Measurements from ENCODE around the gene SIVA1.

SIVA1 gene

GRCh38 chr14:104778694-104779331 lies 25.9 kb downstream of the SIVA1 start:
- Histone ChIP-seq H3K9ac (ENCODE audit: low read depth, low read length) (no peak overlapping the region), H3K36me3 (ENCODE audit: insufficient read depth, low read depth, low read length) (no peaks in the 10 kb centered on the region)

GRCh38 chr14:104779776-104780512 lies 27.0 kb downstream of the SIVA1 start:
- Histone ChIP-seq H3K4me1 (ENCODE audit: insufficient read depth, low read length) (no peaks in the 10 kb centered on the region), H3K9me3 (ENCODE audit: insufficient read depth, low read depth, low read length) (no peaks in the 10 kb centered on the region), H3K4me3 (ENCODE audit: low read length) (no peak overlapping the region), H3K27ac (ENCODE audit: low read length) (no peak overlapping the region), H3K9ac (ENCODE audit: low read depth, low read length) (no peak overlapping the region), H3K27me3 (ENCODE audit: insufficient read depth, low read length) (no peaks in the 10 kb centered on the region), H3K36me3 (ENCODE audit: insufficient read depth, low read depth, low read length) (no peaks in the 10 kb centered on the region)

More at GRCh38 chr14:104778694-104779331, 25.9 kb downstream of the SIVA1 start:
- H3K9me3 ChIP-seq (ENCODE audit: insufficient read depth, low read depth, low read length), result no peaks in the 10 kb centered on the region
- no peaks in the 10 kb centered on the region for H3K4me1 ChIP-seq (ENCODE audit: insufficient read depth, low read length)
- H3K4me3 ChIP-seq (ENCODE audit: low read length), result no peak overlapping the region
- H3K27me3 ChIP-seq (ENCODE audit: insufficient read depth, low read length), result no peaks in the 10 kb centered on the region
- no peak overlapping the region for H3K27ac ChIP-seq (ENCODE audit: low read length)

GRCh38 chr14:104780513-104781030 lies 27.6 kb downstream of the SIVA1 start:
- Histone ChIP-seq H3K9me3 (ENCODE audit: insufficient read depth, low read depth, low read length) (no peaks in the 10 kb centered on the region), H3K9ac (ENCODE audit: low read depth, low read length) (no peak overlapping the region), H3K36me3 (ENCODE audit: insufficient read depth, low read depth, low read length) (no peaks in the 10 kb centered on the region), H3K27ac (ENCODE audit: low read length) (no peak overlapping the region), H3K4me3 (ENCODE audit: low read length) (no peak overlapping the region), H3K4me1 (ENCODE audit: insufficient read depth, low read length) (no peaks in the 10 kb centered on the region), H3K27me3 (ENCODE audit: insufficient read depth, low read length) (no peaks in the 10 kb centered on the region)

- no peak overlapping the region for H3K4me3 ChIP-seq (ENCODE audit: low read length)
- no peak overlapping the region for H3K9ac ChIP-seq (ENCODE audit: low read depth, low read length)
- no peaks in the 10 kb centered on the region for H3K9me3 ChIP-seq (ENCODE audit: insufficient read depth, low read depth, low read length)
- no peak overlapping the region for H3K27ac ChIP-seq (ENCODE audit: low read length)
- H3K36me3 ChIP-seq (ENCODE audit: insufficient read depth, low read depth, low read length), result no peaks in the 10 kb centered on the region
- no peaks in the 10 kb centered on the region for H3K4me1 ChIP-seq (ENCODE audit: insufficient read depth, low read length)
- no peaks in the 10 kb centered on the region for H3K27me3 ChIP-seq (ENCODE audit: insufficient read depth, low read length)
Measured at GRCh38 chr14:104781271-104782077, 28.5 kb downstream of the SIVA1 start.

- no peak overlapping the region for H3K9ac ChIP-seq (ENCODE audit: low read depth, low read length)
- no peaks in the 10 kb centered on the region for H3K36me3 ChIP-seq (ENCODE audit: insufficient read depth, low read depth, low read length)
- no peaks in the 10 kb centered on the region for H3K4me1 ChIP-seq (ENCODE audit: insufficient read depth, low read length)
Measured at GRCh38 chr14:104782086-104782807, 29.3 kb downstream of the SIVA1 start.

GRCh38 chr14:104782808-104783139 lies 29.8 kb downstream of the SIVA1 start:
- Histone ChIP-seq H3K4me3 (ENCODE audit: low read length) (no peak overlapping the region), H3K36me3 (ENCODE audit: insufficient read depth, low read depth, low read length) (no peaks in the 10 kb centered on the region)

More at GRCh38 chr14:104782086-104782807, 29.3 kb downstream of the SIVA1 start:
- Histone ChIP-seq H3K9me3 (ENCODE audit: insufficient read depth, low read depth, low read length) (no peaks in the 10 kb centered on the region), H3K27me3 (ENCODE audit: insufficient read depth, low read length) (no peaks in the 10 kb centered on the region), H3K27ac (ENCODE audit: low read length) (no peak overlapping the region), H3K4me3 (ENCODE audit: low read length) (no peak overlapping the region)

GRCh38 chr14:104783484-104784217 lies 30.7 kb downstream of the SIVA1 start:
- H3K27ac ChIP-seq (ENCODE audit: low read length), result no peak overlapping the region
- no peaks in the 10 kb centered on the region for H3K4me1 ChIP-seq (ENCODE audit: insufficient read depth, low read length)
- H3K9ac ChIP-seq (ENCODE audit: low read depth, low read length), result no peak overlapping the region
- H3K27me3 ChIP-seq (ENCODE audit: insufficient read depth, low read length), result no peaks in the 10 kb centered on the region
- no peaks in the 10 kb centered on the region for H3K9me3 ChIP-seq (ENCODE audit: insufficient read depth, low read depth, low read length)
- H3K4me3 ChIP-seq (ENCODE audit: low read length), result no peak overlapping the region
- H3K36me3 ChIP-seq (ENCODE audit: insufficient read depth, low read depth, low read length), result no peaks in the 10 kb centered on the region

More at GRCh38 chr14:104782808-104783139, 29.8 kb downstream of the SIVA1 start:
- Histone ChIP-seq H3K4me1 (ENCODE audit: insufficient read depth, low read length) (no peaks in the 10 kb centered on the region), H3K27me3 (ENCODE audit: insufficient read depth, low read length) (no peaks in the 10 kb centered on the region), H3K27ac (ENCODE audit: low read length) (no peak overlapping the region), H3K9ac (ENCODE audit: low read depth, low read length) (no peak overlapping the region), H3K9me3 (ENCODE audit: insufficient read depth, low read depth, low read length) (no peaks in the 10 kb centered on the region)

GRCh38 chr14:104784218-104784568 lies 31.2 kb downstream of the SIVA1 start:
- H3K9me3 ChIP-seq (ENCODE audit: insufficient read depth, low read depth, low read length), result no peaks in the 10 kb centered on the region
- H3K9ac ChIP-seq (ENCODE audit: low read depth, low read length), result no peak overlapping the region
- H3K4me3 ChIP-seq (ENCODE audit: low read length), result no peak overlapping the region
- no peaks in the 10 kb centered on the region for H3K4me1 ChIP-seq (ENCODE audit: insufficient read depth, low read length)
- no peak overlapping the region for H3K27ac ChIP-seq (ENCODE audit: low read length)
- H3K27me3 ChIP-seq (ENCODE audit: insufficient read depth, low read length), result no peaks in the 10 kb centered on the region
- no peaks in the 10 kb centered on the region for H3K36me3 ChIP-seq (ENCODE audit: insufficient read depth, low read depth, low read length)

GRCh38 chr14:104784846-104785707 lies 32.1 kb downstream of the SIVA1 start:
- no peak overlapping the region for H3K9ac ChIP-seq (ENCODE audit: low read depth, low read length)
- H3K27me3 ChIP-seq (ENCODE audit: insufficient read depth, low read length), result no peaks in the 10 kb centered on the region
- no peaks in the 10 kb centered on the region for H3K9me3 ChIP-seq (ENCODE audit: insufficient read depth, low read depth, low read length)
- H3K4me1 ChIP-seq (ENCODE audit: insufficient read depth, low read length), result no peaks in the 10 kb centered on the region
- no peak overlapping the region for H3K4me3 ChIP-seq (ENCODE audit: low read length)
- H3K27ac ChIP-seq (ENCODE audit: low read length), result no peak overlapping the region
- H3K36me3 ChIP-seq (ENCODE audit: insufficient read depth, low read depth, low read length), result no peaks in the 10 kb centered on the region; the same call in 1 of the 2 replicates

- Histone ChIP-seq H3K9ac (ENCODE audit: low read depth, low read length) (no peak overlapping the region), H3K27ac (ENCODE audit: low read length) (no peak overlapping the region), H3K36me3 (ENCODE audit: insufficient read depth, low read depth, low read length) (no peaks in the 10 kb centered on the region; the same call in 1 of the 2 replicates)
Measured at GRCh38 chr14:104785708-104786080, 32.7 kb downstream of the SIVA1 start.

More at GRCh38 chr14:104785708-104786080, 32.7 kb downstream of the SIVA1 start:
- no peaks in the 10 kb centered on the region for H3K4me1 ChIP-seq (ENCODE audit: insufficient read depth, low read length)
- no peaks in the 10 kb centered on the region for H3K9me3 ChIP-seq (ENCODE audit: insufficient read depth, low read depth, low read length)
- H3K27me3 ChIP-seq (ENCODE audit: insufficient read depth, low read length), result no peaks in the 10 kb centered on the region
- H3K4me3 ChIP-seq (ENCODE audit: low read length), result no peak overlapping the region

All from iPS-20b (cell line).